GM21529 (cell line): ENCODE results near the gene ELFN2.

Source experiments
- ATAC-seq: cut with Tn5 transposase; IDR thresholded peaks from one replicate; pipeline ENCODE4 v1.9.1; 2021; ENCODE audit not compliant: unreplicated experiment

The ELFN2 gene

GRCh38 chr22:37454857-37455686, 27.8 kb upstream of the ELFN2 start:
- no peak for ATAC-seq

- no peak for ATAC-seq
These were observed 26.4 kb upstream of the ELFN2 start for GRCh38 chr22:37453696-37454095.

GRCh38 chr22:37451218-37451617, 23.9 kb upstream of the ELFN2 start:
- no peak for ATAC-seq

GRCh38 chr22:37449331-37450001, 22.2 kb upstream of the ELFN2 start:
- no peak for ATAC-seq

GRCh38 chr22:37448516-37449127, 21.3 kb upstream of the ELFN2 start:
- no peak for ATAC-seq

- no peak for ATAC-seq
These were observed 18.2 kb upstream of the ELFN2 start for GRCh38 chr22:37445501-37445900.

GRCh38 chr22:37443977-37444376, 16.7 kb upstream of the ELFN2 start:
- ATAC-seq, result no peak

- no peak for ATAC-seq
These were observed 15.8 kb upstream of the ELFN2 start for GRCh38 chr22:37443086-37443485.

- no peak for ATAC-seq
These were observed 15.3 kb upstream of the ELFN2 start for GRCh38 chr22:37442537-37442936.

- ATAC-seq, result no peak
These were observed 14.9 kb upstream of the ELFN2 start for GRCh38 chr22:37442135-37442534.

GRCh38 chr22:37440875-37441274, 13.6 kb upstream of the ELFN2 start:
- ATAC-seq, result no peak

GRCh38 chr22:37439347-37439746, 12.1 kb upstream of the ELFN2 start:
- ATAC-seq, result no peak

GRCh38 chr22:37435970-37436603, 8.8 kb upstream of the ELFN2 start:
- no peak for ATAC-seq

- no peak for ATAC-seq
These were observed 6.5 kb upstream of the ELFN2 start for GRCh38 chr22:37433786-37434185.

GRCh38 chr22:37432708-37433054, 5.4 kb upstream of the ELFN2 start:
- ATAC-seq, result no peak

GRCh38 chr22:37431801-37432707, 4.8 kb upstream of the ELFN2 start:
- ATAC-seq, result no peak

GRCh38 chr22:37431366-37431765, 4.1 kb upstream of the ELFN2 start:
- ATAC-seq, result no peak

GRCh38 chr22:37430941-37431340, 3.7 kb upstream of the ELFN2 start:
- no peak for ATAC-seq

GRCh38 chr22:37428649-37429586, 1.6 kb upstream of the ELFN2 start:
- ATAC-seq, result no peak
